GM18867 (cell line): ENCODE results near the gene UFD1.
"Not testable (repeated sequence)": the region's sequence is repeated elsewhere in the genome, so short reads cannot be mapped to it uniquely, and the experiment has no call there.

Source experiments
- ATAC-seq: cut with Tn5 transposase; IDR thresholded peaks from one replicate; pipeline ENCODE4 v1.9.1; 2021; ENCODE audit warnings: mild to moderate bottlenecking, moderate library complexity; ENCODE audit not compliant: unreplicated experiment

UFD1 gene

GRCh38 chr22:19450363-19451175 lies 28.4 kb downstream of the UFD1 start:
- ATAC-seq = no peak

GRCh38 chr22:19449422-19449767 lies 29.6 kb downstream of the UFD1 start:
- no peak for ATAC-seq

- ATAC-seq = no peak
These were observed 30.1 kb downstream of the UFD1 start for GRCh38 chr22:19448739-19449421.

- ATAC-seq = peak; percentile 24
These were observed 30.9 kb downstream of the UFD1 start for GRCh38 chr22:19448076-19448607.

GRCh38 chr22:19447330-19448075 lies 31.5 kb downstream of the UFD1 start, which contains the start of gene C22orf39:
Gene C22orf39 (minus strand): TSS chr22:19447711. CDS start chr22:19447688, 23 bp downstream.
- peak; percentile 83 for ATAC-seq

GRCh38 chr22:19446603-19447329 lies 32.2 kb downstream of the UFD1 start:
- no peak for ATAC-seq

- not testable (repeated sequence) for ATAC-seq
These were observed 33.6 kb downstream of the UFD1 start for GRCh38 chr22:19445279-19445982.

GRCh38 chr22:19443544-19444211 lies 35.3 kb downstream of the UFD1 start:
- no peak for ATAC-seq

- ATAC-seq = no peak
These were observed 36.8 kb downstream of the UFD1 start for GRCh38 chr22:19442166-19442565.

- ATAC-seq = no peak
These were observed 38.4 kb downstream of the UFD1 start for GRCh38 chr22:19440411-19441195.

- no peak for ATAC-seq
These were observed 40.7 kb downstream of the UFD1 start for GRCh38 chr22:19438298-19438697.

- ATAC-seq = not testable (repeated sequence)
These were observed 42.4 kb downstream of the UFD1 start for GRCh38 chr22:19436444-19437161.

- ATAC-seq = no peak
These were observed 44.0 kb downstream of the UFD1 start for GRCh38 chr22:19434829-19435580.

- ATAC-seq = no peak
These were observed 44.6 kb downstream of the UFD1 start for GRCh38 chr22:19434401-19434800.

- ATAC-seq = peak; percentile 75
These were observed 46.7 kb downstream of the UFD1 start, which contains the start of gene MRPL40 for GRCh38 chr22:19432133-19432851. Gene MRPL40 (plus strand): TSS chr22:19432545. CDS start chr22:19432555, 10 bp downstream.

- ATAC-seq = peak; percentile 48
These were observed 47.3 kb downstream of the UFD1 start, which contains the start of gene HIRA for GRCh38 chr22:19431649-19432132. Gene HIRA (minus strand): TSS chr22:19431733. CDS start chr22:19431476, 257 bp downstream.
